MM.1S (cell line): Measurements from ENCODE around the gene MAD1L1.

ENCODE experiments used
- EZH2 ChIP-seq: fragments of 300-600 bp; sonication (generic); optimal IDR thresholded peaks from 2 replicates; pipeline ENCODE3; 2017; ENCODE audit warnings: low read depth, mild to moderate bottlenecking, antibody characterized with exemption, low read length, mixed read lengths
- EZH2phosphoT487 ChIP-seq: fragments of 300-600 bp; sonication (generic); IDR thresholded peaks from 2 replicates; pipeline ENCODE4 v1.6.1; 2018; ENCODE audit warnings: antibody characterized with exemption, low read length
- TF ChIP-seq, protein P1 (sequence below): fragments of 300-600 bp; sonication (generic); IDR thresholded peaks from 2 replicates; pipeline ENCODE4 v1.5.1; 2016; ENCODE audit warnings: antibody characterized with exemption, low read length, mixed read lengths

DNA sequence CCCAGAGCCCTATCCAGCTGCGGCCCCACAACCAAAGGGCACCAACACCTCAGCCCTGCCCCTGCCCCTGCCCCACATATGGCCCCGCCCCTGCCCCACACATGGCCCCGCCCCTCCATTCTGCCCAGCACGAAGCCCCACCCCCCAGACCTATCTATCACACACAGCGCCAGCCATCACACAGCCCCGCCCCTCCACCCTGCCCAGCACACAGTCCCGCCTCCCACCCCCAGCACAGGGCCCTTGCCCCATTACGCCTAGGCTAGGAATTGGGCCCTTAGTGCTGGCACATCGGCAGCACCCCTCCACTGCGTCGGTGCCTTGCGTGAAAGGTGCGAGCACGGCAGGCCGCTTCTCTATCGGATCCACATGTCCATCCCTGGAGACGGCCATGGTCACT lies 126.8 kb downstream of the MAD1L1 start:
- TF ChIP-seq EZH2 (no peak), EZH2phosphoT487 (no peak)
- TF ChIP-seq, protein P1, sequence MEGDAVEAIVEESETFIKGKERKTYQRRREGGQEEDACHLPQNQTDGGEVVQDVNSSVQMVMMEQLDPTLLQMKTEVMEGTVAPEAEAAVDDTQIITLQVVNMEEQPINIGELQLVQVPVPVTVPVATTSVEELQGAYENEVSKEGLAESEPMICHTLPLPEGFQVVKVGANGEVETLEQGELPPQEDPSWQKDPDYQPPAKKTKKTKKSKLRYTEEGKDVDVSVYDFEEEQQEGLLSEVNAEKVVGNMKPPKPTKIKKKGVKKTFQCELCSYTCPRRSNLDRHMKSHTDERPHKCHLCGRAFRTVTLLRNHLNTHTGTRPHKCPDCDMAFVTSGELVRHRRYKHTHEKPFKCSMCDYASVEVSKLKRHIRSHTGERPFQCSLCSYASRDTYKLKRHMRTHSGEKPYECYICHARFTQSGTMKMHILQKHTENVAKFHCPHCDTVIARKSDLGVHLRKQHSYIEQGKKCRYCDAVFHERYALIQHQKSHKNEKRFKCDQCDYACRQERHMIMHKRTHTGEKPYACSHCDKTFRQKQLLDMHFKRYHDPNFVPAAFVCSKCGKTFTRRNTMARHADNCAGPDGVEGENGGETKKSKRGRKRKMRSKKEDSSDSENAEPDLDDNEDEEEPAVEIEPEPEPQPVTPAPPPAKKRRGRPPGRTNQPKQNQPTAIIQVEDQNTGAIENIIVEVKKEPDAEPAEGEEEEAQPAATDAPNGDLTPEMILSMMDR = no peak
